ENCODE measurements around the gene SYPL1.

Gene SYPL1

GRCh38 chr7:106071356-106071998, 40.6 kb downstream of the SYPL1 start:
- no peak overlapping the region; the same call in 1 of the 2 replicates for H3K27ac ChIP-seq
- H3K36me3 ChIP-seq, result no peaks in the 10 kb centered on the region
- H3K4me3 ChIP-seq (ENCODE audit: low read depth, low read length), result no peak overlapping the region
- no peaks in the 10 kb centered on the region for H3K27me3 ChIP-seq (ENCODE audit: insufficient read depth, low read depth, severe bottlenecking)
- no peak for DNase-seq
- H3K9me3 ChIP-seq (ENCODE audit: severe bottlenecking), result no peaks in the 10 kb centered on the region
- no peak for TF ChIP-seq CTCF (IDR thresholded peaks at IDR 0.05; ENCODE audit: low read depth, low read length)

- Histone ChIP-seq H3K27me3 (ENCODE audit: insufficient read depth, low read depth, severe bottlenecking) (no peaks in the 10 kb centered on the region), H3K27ac (no peak overlapping the region), H3K9me3 (ENCODE audit: severe bottlenecking) (no peaks in the 10 kb centered on the region), H3K4me3 (ENCODE audit: low read depth, low read length) (no peak overlapping the region), H3K36me3 (no peaks in the 10 kb centered on the region)
- no peak for TF ChIP-seq CTCF (IDR thresholded peaks at IDR 0.05; ENCODE audit: low read depth, low read length)
- DNase-seq, result no peak
Measured at GRCh38 chr7:106070567-106071254, 41.4 kb downstream of the SYPL1 start.

GRCh38 chr7:106070201-106070551, 41.9 kb downstream of the SYPL1 start:
- H3K4me3 ChIP-seq (ENCODE audit: low read depth, low read length), result no peak overlapping the region
- no peaks in the 10 kb centered on the region for H3K27me3 ChIP-seq (ENCODE audit: insufficient read depth, low read depth, severe bottlenecking)
- no peak overlapping the region for H3K27ac ChIP-seq
- no peaks in the 10 kb centered on the region for H3K36me3 ChIP-seq
- TF ChIP-seq CTCF (IDR thresholded peaks at IDR 0.05; ENCODE audit: low read depth, low read length), result no peak
- DNase-seq, result no peak
- H3K9me3 ChIP-seq (ENCODE audit: severe bottlenecking), result no peaks in the 10 kb centered on the region

GRCh38 chr7:106069471-106070200, 42.5 kb downstream of the SYPL1 start:
- no peak for TF ChIP-seq CTCF (IDR thresholded peaks at IDR 0.05; ENCODE audit: low read depth, low read length)
- no peaks in the 10 kb centered on the region for H3K27me3 ChIP-seq (ENCODE audit: insufficient read depth, low read depth, severe bottlenecking)
- no peaks in the 10 kb centered on the region for H3K36me3 ChIP-seq
- no peak overlapping the region for H3K27ac ChIP-seq
- DNase-seq, result no peak
- H3K4me3 ChIP-seq (ENCODE audit: low read depth, low read length), result no peak overlapping the region
- no peaks in the 10 kb centered on the region for H3K9me3 ChIP-seq (ENCODE audit: severe bottlenecking)

- H3K9me3 ChIP-seq (ENCODE audit: severe bottlenecking), result no peaks in the 10 kb centered on the region
- H3K4me3 ChIP-seq (ENCODE audit: low read depth, low read length), result no peak overlapping the region
- no peak overlapping the region for H3K27ac ChIP-seq
- H3K36me3 ChIP-seq, result no peaks in the 10 kb centered on the region
- no peak for DNase-seq
- H3K27me3 ChIP-seq (ENCODE audit: insufficient read depth, low read depth, severe bottlenecking), result no peaks in the 10 kb centered on the region
- TF ChIP-seq CTCF (IDR thresholded peaks at IDR 0.05; ENCODE audit: low read depth, low read length), result no peak
Measured at GRCh38 chr7:106068986-106069385, 43.1 kb downstream of the SYPL1 start.

Measured in WERI-Rb-1 (cell line).